ENCODE results near the gene CCT4.

- TF ChIP-seq POLR2A (IDR thresholded peaks at IDR 0.05) (no peak), CTCF (IDR thresholded peaks at IDR 0.05 in 8 of 11, conservative IDR thresholded peaks at IDR 0.05 in 3 of 11) (no peak), POLR2AphosphoS5 (IDR thresholded peaks at IDR 0.05) (no peak)
Measured at GRCh38 chr2:61910603-61911002, 22.1 kb upstream of the CCT4 start.

All from spleen (tissue), 7 donors.